K562 (cell line): ENCODE results near the gene TRIM71. TPM values are rescaled to one million over a fixed set of nuclear protein-coding genes. Genes with fewer than 3 reads are reported as not detected.

Source experiments
- ATAC-seq: fragments of 200-7000 bp; cut with Tn5 transposase; 3 replicates; pipeline ENCODE4 v1.9.1; 2020; ENCODE audit warnings: moderate library complexity
- BruUV-seq: library from RNA; stranded (reverse); fragments of 400-500 nt; replicated peaks from 2 replicates; lab custom pipeline; 2021; lab: Mats Ljungman, UMichigan
- CTCF ChIA-PET: fragments of 300-600 bp; formaldehyde crosslinking; extraction: SDS; loops from one replicate; lab custom pipeline; 2021; ENCODE audit warnings: low intra/inter-chr PET ratio; lab: Yijun Ruan, JAX
- POLR2A ChIA-PET: fragments of 300-600, 350-650 bp; sonication (Branson Sonifier 250); formaldehyde crosslinking; extraction: SDS; loops from one replicate; lab custom pipeline; 2021; ENCODE audit warnings: antibody characterized with exemption, inconsistent platforms; lab: Yijun Ruan, JAX
- DNase-seq, 4 experiments: peaks; one replicate each; pipeline versions ENCODE4 v3.0.0 to v3.0.0-alpha.2; 2011 to 2018; ENCODE audit warnings: low spot score in 3 of 4, mixed read lengths in 3 of 4; ENCODE audit errors: extremely low read depth in 1 of 4
- FAIRE-seq: peaks from 2 replicates; lab custom pipeline; 2011; peaks lifted over from hg19 to GRCh38; lab: Jason Lieb, UNC
- H2AFZ ChIP-seq: 2 replicates; pipeline ENCODE4 v1.6.0; 2011; ENCODE audit warnings: low read depth, low read length, control low read depth, inconsistent platforms
- H3K27ac ChIP-seq: fragments of 200-600 bp; 3 replicates; pipeline ENCODE4 v1.8.0; 2011; ENCODE audit warnings: low read depth, mild to moderate bottlenecking, control low read depth, inconsistent platforms, low read length, moderate library complexity, mixed read lengths; ENCODE audit errors: extremely low read depth
- H3K27me3 ChIP-seq, 2 experiments: fragments of 300-600 bp in 1 of 2; 2 replicates in 1 of 2; 3 replicates in 1 of 2; pipeline versions ENCODE4 v1.6.0 to v1.8.0; 2011; ENCODE audit warnings: inconsistent platforms in 2 of 2, low read length in 2 of 2, mild to moderate bottlenecking in 1 of 2, mixed read lengths in 1 of 2, moderate library complexity in 1 of 2; ENCODE audit not compliant: control insufficient read depth in 2 of 2, insufficient read depth in 2 of 2
- H3K36me3 ChIP-seq: fragments of 300-600 bp; 3 replicates; pipeline ENCODE4 v1.8.0; 2011; ENCODE audit warnings: mild to moderate bottlenecking, low read length, inconsistent platforms; ENCODE audit not compliant: control insufficient read depth, insufficient read depth
- H3K4me1 ChIP-seq, 2 experiments: fragments of 200-600 bp in 1 of 2; replicated peaks in 1 of 2; 2 replicates in 1 of 2; 3 replicates in 1 of 2; pipeline versions ENCODE4 v1.5.1 to v1.8.0; 2011; ENCODE audit warnings: inconsistent platforms in 2 of 2, low read length in 2 of 2, mild to moderate bottlenecking in 1 of 2, mixed read lengths in 1 of 2, moderate library complexity in 1 of 2; ENCODE audit not compliant: control insufficient read depth in 2 of 2, insufficient read depth in 2 of 2
- H3K4me2 ChIP-seq: 2 replicates; pipeline ENCODE4 v1.6.1; 2011; ENCODE audit warnings: low read length, control low read depth, inconsistent platforms, mixed read lengths; ENCODE audit not compliant: insufficient read depth
- H3K4me3 ChIP-seq: fragments of 200-600 bp; sonication (generic), shearing (Covaris generic); 2 replicates; pipeline ENCODE4 v1.5.1; 2016; ENCODE audit warnings: control low read depth, inconsistent platforms
- H3K79me2 ChIP-seq: fragments of 200-600 bp; 3 replicates; pipeline ENCODE4 v1.8.0; 2011; ENCODE audit warnings: low read length, inconsistent platforms; ENCODE audit not compliant: control insufficient read depth, insufficient read depth
- H3K9ac ChIP-seq, 2 experiments: 2 replicates each; pipeline versions ENCODE4 v1.6.0 to v1.6.1; 2011; ENCODE audit warnings: low read depth in 2 of 2, low read length in 2 of 2, control low read depth in 1 of 2, inconsistent platforms in 1 of 2, mild to moderate bottlenecking in 1 of 2, mixed read lengths in 1 of 2; ENCODE audit not compliant: insufficient read depth in 1 of 2
- H3K9me1 ChIP-seq: one replicate; pipeline ENCODE4 v1.6.0; 2011; ENCODE audit warnings: inconsistent platforms, mild to moderate bottlenecking, low read length, moderate library complexity; ENCODE audit not compliant: control insufficient read depth, insufficient read depth
- H3K9me3 ChIP-seq: replicated peaks from 2 replicates; pipeline ENCODE4 v1.5.1; 2011; ENCODE audit warnings: low read depth, low read length, inconsistent platforms; ENCODE audit not compliant: control insufficient read depth, insufficient read depth
- H4K20me1 ChIP-seq: replicated peaks from 2 replicates; pipeline ENCODE4 v1.6.1; 2011; ENCODE audit warnings: low read length, inconsistent platforms, mixed read lengths; ENCODE audit not compliant: control insufficient read depth, insufficient read depth
- EWSR1 ChIP-seq: fragments of 450-650 bp; IDR thresholded peaks from 2 replicates; pipeline ENCODE4 v1.6.1; 2018; ENCODE audit warnings: borderline replicate concordance, mild to moderate bottlenecking, low read depth, moderate library complexity; ENCODE audit not compliant: partially characterized antibody
- HEY1 ChIP-seq: fragments of 250-450 bp; sonication (Bioruptor Pico); IDR thresholded peaks from 2 replicates; pipeline ENCODE4 v1.5.0; 2020; ENCODE audit warnings: mild to moderate bottlenecking, moderate library complexity, borderline replicate concordance
- MYNN ChIP-seq, 2 experiments: sonication (generic); formaldehyde crosslinking in 1 of 2; IDR thresholded peaks; 2 replicates each; pipeline versions ENCODE4 v1.5.0 to v1.6.1; 2016 to 2020; ENCODE audit warnings: antibody characterized with exemption in 1 of 2, missing genetic modification reagents in 1 of 2
- SMARCA5 ChIP-seq: fragments of 450-650 bp; IDR thresholded peaks from 2 replicates; pipeline ENCODE4 v1.6.1; 2016
- ZNF217 ChIP-seq: sonication (generic); formaldehyde crosslinking; IDR thresholded peaks from 2 replicates; pipeline ENCODE4 v1.8.0; 2022; ENCODE audit warnings: mild to moderate bottlenecking, missing genetic modification reagents
- ZNF23 ChIP-seq: fragments of 250-450 bp; sonication (Bioruptor Pico); IDR thresholded peaks from 2 replicates; pipeline ENCODE4 v1.4.0; 2020; ENCODE audit warnings: mild to moderate bottlenecking
- ZNF507 ChIP-seq: conservative IDR thresholded peaks from 2 replicates; pipeline ENCODE4 v1.6.1; 2017; ENCODE audit warnings: missing genetic modification characterization, missing compliant biosample characterization
- WGBS: fragments of 100-300 bp; shearing (Covaris generic); methylation state at CpG from one replicate; pipeline ENCODE4 v1.1.6; 2016; ENCODE audit warnings: low coverage, mixed read lengths; ENCODE audit not compliant: insufficient coverage; ENCODE audit errors: missing lambda C conversion rate; 5-methylcytosine and 5-hydroxymethylcytosine counted together
- in situ Hi-C: fragments of 300-500 bp; cut with MboI; formaldehyde crosslinking; loops from 4 replicates; pipeline ENCODE4 v1.15.0; 2018; ENCODE audit warnings: inconsistent platforms, mixed read lengths
- intact Hi-C: fragments of 100-400 bp; cut with micrococcal nuclease; formaldehyde crosslinking; loops from 2 replicates; pipeline ENCODE4 v1.14.2; 2022
- polyA plus RNA-seq, 8 experiments: library from polyadenylated mRNA; depleted of rRNA in 4 of 8; stranded (reverse) in 5 of 8; unstranded in 3 of 8; fragments of >200 nt; fragmentation: Nextera tagmentation in 2 of 8; fragmentation: Illumina TruSeq in 1 of 8; extraction: Ambion mirVana in 2 of 8; extraction: Trizol in 1 of 8; gene quantifications; 2 replicates each; pipeline versions ENCODE4 v1.2.1 to v1.2.3, GENCODE V29; 2011 to 2014; ENCODE audit warnings: inconsistent platforms in 1 of 8, missing spikeins in 1 of 8
- total RNA-seq, 7 experiments: library from RNA; depleted of rRNA in 6 of 7; stranded (reverse); fragments of >200 nt in 6 of 7; fragmentation: Illumina TruSeq in 2 of 7; extraction: Trizol in 2 of 7; gene quantifications; 2 replicates each; pipeline versions ENCODE4 v1.2.1 to v1.2.3, GENCODE V29; 2011 to 2021; ENCODE audit warnings: low replicate concordance in 1 of 7
- TF ChIP-seq, protein P1 (sequence below), 3 experiments: IDR thresholded peaks in 2 of 3; conservative IDR thresholded peaks in 1 of 3; 2 replicates each; pipeline ENCODE4 v1.5.1; 2011 to 2012; ENCODE audit warnings: low read length in 3 of 3, mild to moderate bottlenecking in 3 of 3, control low read depth in 2 of 3, improper control_type of control experiment in 1 of 3, inconsistent platforms in 1 of 3, low read depth in 1 of 3, mixed read lengths in 1 of 3, moderate library complexity in 1 of 3; ENCODE audit not compliant: insufficient read depth in 2 of 3

TRIM71 gene
- total and polyA plus RNA-seq, 9 of the 15 experiments (the other 6 are each of a cell fraction or from before 2014, with no cell fraction given) = 0.04 to 0.11 TPM; not detected in 7

DNA sequence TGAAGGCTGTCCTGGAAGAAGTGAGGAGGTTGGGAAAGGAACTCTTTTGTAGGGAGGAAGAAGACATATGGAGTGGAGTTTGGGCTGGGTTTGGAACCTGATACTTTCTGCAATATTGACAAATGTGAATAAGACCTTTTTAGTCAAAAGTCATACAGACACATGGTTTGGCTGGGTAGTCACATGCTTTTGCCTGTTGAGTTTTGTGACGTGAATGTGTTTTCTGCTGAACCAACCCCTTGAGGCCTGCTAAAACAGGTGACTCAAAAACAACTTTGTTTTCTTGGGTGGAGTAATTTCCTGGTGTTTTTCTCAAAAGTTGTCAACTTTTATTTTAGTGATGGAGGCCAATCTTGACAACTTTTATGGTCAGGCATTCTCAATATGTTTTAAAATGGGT, 94.2 kb downstream of the TRIM71 start:
- no peak overlapping the region for H3K4me2 ChIP-seq
- ATAC-seq = no peak
- no peaks in the 10 kb centered on the region for H4K20me1 ChIP-seq
- H3K27ac ChIP-seq = no peak overlapping the region
- H3K9ac ChIP-seq = no peak overlapping the region
- ChIA-PET CTCF (interaction anchor here (1.0 kb wide), 1 partner anchor 23 kb away, joined by 3 read pairs; no protein-coding TSS in a partner anchor), POLR2A (no interaction called here)
- TF ChIP-seq EWSR1 (no peak), ZNF23 (CRISPR knock-in tag) (no peak), HEY1 (CRISPR knock-in tag) (no peak), ZNF217 (CRISPR knock-in tag) (no peak), MYNN (IDR thresholded peaks at IDR 0.05) (no peak), MYNN (CRISPR knock-in tag; IDR thresholded peaks at IDR 0.05) (no peak), ZNF507 (tag) (peak; percentile 31; the same call in 1 of the 2 replicates), SMARCA5 (no peak)
- TF ChIP-seq, protein P1, sequence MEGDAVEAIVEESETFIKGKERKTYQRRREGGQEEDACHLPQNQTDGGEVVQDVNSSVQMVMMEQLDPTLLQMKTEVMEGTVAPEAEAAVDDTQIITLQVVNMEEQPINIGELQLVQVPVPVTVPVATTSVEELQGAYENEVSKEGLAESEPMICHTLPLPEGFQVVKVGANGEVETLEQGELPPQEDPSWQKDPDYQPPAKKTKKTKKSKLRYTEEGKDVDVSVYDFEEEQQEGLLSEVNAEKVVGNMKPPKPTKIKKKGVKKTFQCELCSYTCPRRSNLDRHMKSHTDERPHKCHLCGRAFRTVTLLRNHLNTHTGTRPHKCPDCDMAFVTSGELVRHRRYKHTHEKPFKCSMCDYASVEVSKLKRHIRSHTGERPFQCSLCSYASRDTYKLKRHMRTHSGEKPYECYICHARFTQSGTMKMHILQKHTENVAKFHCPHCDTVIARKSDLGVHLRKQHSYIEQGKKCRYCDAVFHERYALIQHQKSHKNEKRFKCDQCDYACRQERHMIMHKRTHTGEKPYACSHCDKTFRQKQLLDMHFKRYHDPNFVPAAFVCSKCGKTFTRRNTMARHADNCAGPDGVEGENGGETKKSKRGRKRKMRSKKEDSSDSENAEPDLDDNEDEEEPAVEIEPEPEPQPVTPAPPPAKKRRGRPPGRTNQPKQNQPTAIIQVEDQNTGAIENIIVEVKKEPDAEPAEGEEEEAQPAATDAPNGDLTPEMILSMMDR (IDR thresholded peaks at IDR 0.05 in 2 of 3, conservative IDR thresholded peaks at IDR 0.05 in 1 of 3; ENCODE audit: insufficient read depth in 2 of 3, low read depth in 1 of 3, low read length in 3 of 3) = no peak
- no peak overlapping the region for H2AFZ ChIP-seq
- no peaks in the 10 kb centered on the region for H3K9me3 ChIP-seq
- intact Hi-C loops (no loop called here), in situ Hi-C loops (no loop called here)
- BruUV-seq = no TSS peak
- no peaks in the 10 kb centered on the region for H3K36me3 ChIP-seq
- 21% methylated on average over 1 of the region's 1 CpG for WGBS
- peak in 1 of 4 experiments; percentile 1 for DNase-seq
- no peak overlapping the region for H3K4me3 ChIP-seq
- H3K79me2 ChIP-seq = no peaks in the 10 kb centered on the region
- H3K27me3 ChIP-seq = peaks cover 2 to 9% of the 10 kb centered on the region in 2 experiments; a peak in 3 of 5 replicates
- no peaks in the 10 kb centered on the region for H3K9me1 ChIP-seq
- no peaks in the 10 kb centered on the region for H3K4me1 ChIP-seq
- FAIRE-seq = no peak
